ENCODE measurements around the gene CHRNA1. TPM values are rescaled to one million over a fixed set of nuclear protein-coding genes. Genes with fewer than 3 reads are reported as not detected.

The CHRNA1 gene
- total RNA-seq, 1 experiment from 2014 or later, result not detected

- Histone ChIP-seq H2BK5ac (ENCODE audit: insufficient read length, low read length) (no peak overlapping the region), H4K20me1 (ENCODE audit: control insufficient read depth, insufficient read depth, insufficient read length) (no peaks in the 10 kb centered on the region), H3K4ac (ENCODE audit: low read depth, low read length) (no peak overlapping the region), H3K14ac (ENCODE audit: insufficient read depth, low read length) (no peak overlapping the region), H2BK15ac (ENCODE audit: low read depth, low read length) (no peak overlapping the region), H2AK5ac (ENCODE audit: insufficient read length, low read length) (no peak overlapping the region), H2AFZ (ENCODE audit: low read length) (no peak overlapping the region), H3K9ac (ENCODE audit: extremely low read depth, insufficient read length, low read length) (no peak overlapping the region), H3K79me1 (ENCODE audit: insufficient read depth, low read depth, low read length, poor library complexity, severe bottlenecking) (no peaks in the 10 kb centered on the region), H4K5ac (ENCODE audit: insufficient read length, low read depth, low read length) (no peak overlapping the region), H4K8ac (replicated peaks; ENCODE audit: insufficient read length, low read depth, low read length) (no peak overlapping the region), H3K18ac (ENCODE audit: insufficient read length, low read depth, low read length) (no peak overlapping the region), H4K91ac (ENCODE audit: insufficient read length, low read depth, low read length) (no peak overlapping the region), H2BK120ac (ENCODE audit: low read depth, low read length, poor library complexity, severe bottlenecking) (no peak overlapping the region), H3K79me2 (ENCODE audit: insufficient read depth, low read length) (no peaks in the 10 kb centered on the region), H3K4me2 (ENCODE audit: insufficient read depth, insufficient read length, low read length) (no peak overlapping the region), H3T11ph (ENCODE audit: low read length) (no peak overlapping the region), H2BK12ac (ENCODE audit: insufficient read length, low read depth, low read length) (no peak overlapping the region), H3K56ac (ENCODE audit: insufficient read length, low read depth, low read length) (no peak overlapping the region), H3K27ac (ENCODE audit: insufficient read length, low read depth, low read length) (no peak overlapping the region), H3K4me1 (ENCODE audit: insufficient read depth, low read length) (no peaks in the 10 kb centered on the region; the same call in 1 of the 2 replicates), H3K23ac (ENCODE audit: insufficient read length, low read depth, low read length) (no peak overlapping the region), H3K27me3 (ENCODE audit: insufficient read depth, low read length) (no peaks in the 10 kb centered on the region), H2BK20ac (ENCODE audit: low read depth, low read length, poor library complexity, severe bottlenecking) (no peak overlapping the region), H3K9me3 (ENCODE audit: control insufficient read depth, low read depth, low read length) (no peaks in the 10 kb centered on the region), H3K23me2 (ENCODE audit: insufficient read length, low read depth, low read length, poor library complexity, severe bottlenecking) (no peaks in the 10 kb centered on the region)
- no peak for TF ChIP-seq CTCF (conservative IDR thresholded peaks at IDR 0.05)
- H3K27ac Mint-ChIP-seq, result peak overlapping the region in 1 of 3 experiments; percentile 62; a peak in 1 of 7 replicates
- peaks cover 5% of the 10 kb centered on the region for H3K27me3 Mint-ChIP-seq (ENCODE audit: low read depth)
- no peak for DNase-seq
- H3K4me3 Mint-ChIP-seq, result no peak overlapping the region
- H3K4me1 Mint-ChIP-seq, result peaks cover 61 to 74% of the 10 kb centered on the region in 2 experiments
- no peaks in the 10 kb centered on the region for H3K9me3 Mint-ChIP-seq
- H3K36me3 Mint-ChIP-seq (ENCODE audit: insufficient read depth in 1 of 3, low read depth in 3 of 3), result no peaks in the 10 kb centered on the region
- WGBS (ENCODE audit: extremely low coverage, insufficient read length, low lambda C conversion rate), result no CpG with 5 or more reads among the region's 5 CpGs
These were observed 15.2 kb upstream of the CHRNA1 start for GRCh38 chr2:174779361-174779928.

Measured in H9 (cell line).